GM18511 (cell line): ENCODE results near the gene MAK.
"Not testable (repeated sequence)": the region's sequence is repeated elsewhere in the genome, so short reads cannot be mapped to it uniquely, and the experiment has no call there.

Source experiments
- ATAC-seq: cut with Tn5 transposase; IDR thresholded peaks from one replicate; pipeline ENCODE4 v1.9.1; 2021; ENCODE audit warnings: mild to moderate bottlenecking, moderate library complexity; ENCODE audit not compliant: unreplicated experiment

The MAK gene

GRCh38 chr6:10779076-10779475 lies 59.3 kb downstream of the MAK start:
- no peak for ATAC-seq

GRCh38 chr6:10778230-10778629 lies 60.1 kb downstream of the MAK start:
- ATAC-seq = no peak

- no peak for ATAC-seq
Observed at GRCh38 chr6:10771371-10771894, 66.9 kb downstream of the MAK start.

GRCh38 chr6:10769419-10769818 lies 68.9 kb downstream of the MAK start:
- no peak for ATAC-seq

GRCh38 chr6:10763006-10763405 lies 75.3 kb downstream of the MAK start:
- ATAC-seq = no peak

GRCh38 chr6:10759884-10760329 lies 78.4 kb downstream of the MAK start:
- ATAC-seq = no peak

GRCh38 chr6:10759312-10759839 lies 79.0 kb downstream of the MAK start:
- ATAC-seq = peak; percentile 82

- no peak for ATAC-seq
Observed at GRCh38 chr6:10756085-10756484, 82.3 kb downstream of the MAK start.

GRCh38 chr6:10751757-10752156 lies 86.6 kb downstream of the MAK start:
- not testable (repeated sequence) for ATAC-seq

GRCh38 chr6:10750568-10750967 lies 87.8 kb downstream of the MAK start:
- ATAC-seq = not testable (repeated sequence)

GRCh38 chr6:10749734-10750133 lies 88.6 kb downstream of the MAK start:
- ATAC-seq = no peak

- peak; percentile 96 for ATAC-seq
Observed at GRCh38 chr6:10747251-10747972, 90.9 kb downstream of the MAK start, which contains the start of gene TMEM14B. TMEM14B (plus strand) TSS chr6:10747805; CDS start chr6:10749246, 1,441 bp downstream.

- peak; percentile 0 for ATAC-seq
Observed at GRCh38 chr6:10746915-10747250, 91.5 kb downstream of the MAK start.

GRCh38 chr6:10745116-10745515 lies 93.2 kb downstream of the MAK start:
- ATAC-seq = no peak

- ATAC-seq = no peak
Observed at GRCh38 chr6:10743515-10743914, 94.8 kb downstream of the MAK start.

GRCh38 chr6:10742251-10742650 lies 96.1 kb downstream of the MAK start:
- no peak for ATAC-seq

GRCh38 chr6:10741643-10742042 lies 96.7 kb downstream of the MAK start:
- not testable (repeated sequence) for ATAC-seq

GRCh38 chr6:10740061-10740460 lies 98.3 kb downstream of the MAK start:
- ATAC-seq = no peak

GRCh38 chr6:10736731-10737130 lies 101.6 kb downstream of the MAK start:
- ATAC-seq = no peak

- no peak for ATAC-seq
Observed at GRCh38 chr6:10733863-10734262, 104.5 kb downstream of the MAK start.

- no peak for ATAC-seq
Observed at GRCh38 chr6:10733151-10733715, 105.1 kb downstream of the MAK start.

- ATAC-seq = no peak
Observed at GRCh38 chr6:10730254-10730653, 108.1 kb downstream of the MAK start.
